Right renal cortex interstitium (tissue), 3 donors: ENCODE measurements around the gene C19orf25. TPM values are rescaled to one million over a fixed set of nuclear protein-coding genes. Genes with fewer than 3 reads are reported as not detected.
"Not testable (repeated sequence)": the region's sequence is repeated elsewhere in the genome, so short reads cannot be mapped to it uniquely, and the experiment has no call there.

ENCODE experiments used
- DNase-seq, 3 donors: peaks; one replicate each; pipeline ENCODE4 v3.0.0-alpha.2; 2013; ENCODE audit warnings: low read depth in 3 of 3, low spot score in 2 of 3
- polyA plus RNA-seq, 3 donors: library from polyadenylated mRNA; unstranded; fragments of 120-200 nt; gene quantifications; one replicate each; pipeline ENCODE4 v1.2.1, GENCODE V29; 2013; ENCODE audit not compliant: insufficient read length in 3 of 3

C19orf25 gene
- polyA plus RNA-seq, 3 donors = 17.4 to 21.2 (median 18.5) TPM

- DNase-seq = no peak
Measured at GRCh38 chr19:1482361-1483130, 3.5 kb upstream of the C19orf25 start.

GRCh38 chr19:1481893-1482360, 2.9 kb upstream of the C19orf25 start:
- DNase-seq = no peak

- DNase-seq = no peak
Measured at GRCh38 chr19:1481224-1481892, 2.3 kb upstream of the C19orf25 start.

- not testable (repeated sequence) for DNase-seq
Measured at GRCh38 chr19:1477056-1477455, 2.0 kb downstream of the C19orf25 start.

- no peak for DNase-seq
Measured at GRCh38 chr19:1475751-1476437, 3.1 kb downstream of the C19orf25 start.

- no peak for DNase-seq
Measured at GRCh38 chr19:1474765-1475351, 4.2 kb downstream of the C19orf25 start.

- DNase-seq = no peak
Measured at GRCh38 chr19:1474011-1474764, 4.8 kb downstream of the C19orf25 start.

GRCh38 chr19:1473085-1473851, 5.7 kb downstream of the C19orf25 start:
- no peak for DNase-seq

- no peak for DNase-seq
Measured at GRCh38 chr19:1472231-1473084, 6.6 kb downstream of the C19orf25 start.

GRCh38 chr19:1471515-1472160, 7.4 kb downstream of the C19orf25 start:
- DNase-seq = no peak

GRCh38 chr19:1471010-1471514, 8.0 kb downstream of the C19orf25 start:
- DNase-seq = no peak

GRCh38 chr19:1470305-1471009, 8.6 kb downstream of the C19orf25 start:
- DNase-seq = no peak

- DNase-seq = no peak
Measured at GRCh38 chr19:1470055-1470304, 9.0 kb downstream of the C19orf25 start.

- DNase-seq = no peak
Measured at GRCh38 chr19:1469255-1470054, 9.6 kb downstream of the C19orf25 start.

GRCh38 chr19:1468821-1469254, 10.2 kb downstream of the C19orf25 start:
- DNase-seq = no peak

GRCh38 chr19:1468274-1468820, 10.7 kb downstream of the C19orf25 start:
- DNase-seq = no peak
